Measurements from ENCODE around the gene EGR4. TPM values are rescaled to one million over a fixed set of nuclear protein-coding genes. Genes with fewer than 3 reads are reported as not detected.

The EGR4 gene
- total RNA-seq, 1 donor from 2014 or later, result 0.12 TPM

- Mint-ChIP-seq H3K27ac (no peak overlapping the region), H3K4me1 (ENCODE audit: low read depth) (no peaks in the 10 kb centered on the region), H3K36me3 (ENCODE audit: insufficient read depth) (no peaks in the 10 kb centered on the region), H3K27me3 (no peaks in the 10 kb centered on the region), H3K4me3 (ENCODE audit: low read depth) (no peak overlapping the region), H3K9me3 (ENCODE audit: low read depth) (no peaks in the 10 kb centered on the region)
- TF ChIP-seq CTCF (IDR thresholded peaks at IDR 0.05; ENCODE audit: unreplicated experiment), result no peak
- DNase-seq (ENCODE audit: low spot score, unreplicated experiment), result no peak
Observed at GRCh38 chr2:73259276-73259675, 34.1 kb downstream of the EGR4 start.

- no peak for TF ChIP-seq CTCF (IDR thresholded peaks at IDR 0.05; ENCODE audit: unreplicated experiment)
- H3K27ac Mint-ChIP-seq, result no peak overlapping the region
Observed at GRCh38 chr2:73258913-73259215, 34.5 kb downstream of the EGR4 start.

GRCh38 chr2:73258186-73258912 lies 35.0 kb downstream of the EGR4 start:
- TF ChIP-seq CTCF (IDR thresholded peaks at IDR 0.05; ENCODE audit: unreplicated experiment), result no peak
- Mint-ChIP-seq H3K4me1 (ENCODE audit: low read depth) (no peaks in the 10 kb centered on the region), H3K27ac (no peak overlapping the region), H3K27me3 (no peaks in the 10 kb centered on the region), H3K9me3 (ENCODE audit: low read depth) (no peaks in the 10 kb centered on the region), H3K4me3 (ENCODE audit: low read depth) (no peak overlapping the region), H3K36me3 (ENCODE audit: insufficient read depth) (no peaks in the 10 kb centered on the region)
- no peak for DNase-seq (ENCODE audit: low spot score, unreplicated experiment)

More at GRCh38 chr2:73258913-73259215, 34.5 kb downstream of the EGR4 start:
- H3K4me1 Mint-ChIP-seq (ENCODE audit: low read depth), result no peaks in the 10 kb centered on the region
- no peaks in the 10 kb centered on the region for H3K27me3 Mint-ChIP-seq
- H3K9me3 Mint-ChIP-seq (ENCODE audit: low read depth), result no peaks in the 10 kb centered on the region
- DNase-seq (ENCODE audit: low spot score, unreplicated experiment), result no peak
- H3K4me3 Mint-ChIP-seq (ENCODE audit: low read depth), result no peak overlapping the region
- H3K36me3 Mint-ChIP-seq (ENCODE audit: insufficient read depth), result no peaks in the 10 kb centered on the region

GRCh38 chr2:73257425-73258125 lies 35.8 kb downstream of the EGR4 start:
- H3K27me3 Mint-ChIP-seq, result no peaks in the 10 kb centered on the region
- H3K27ac Mint-ChIP-seq, result no peak overlapping the region
- H3K36me3 Mint-ChIP-seq (ENCODE audit: insufficient read depth), result no peaks in the 10 kb centered on the region
- H3K9me3 Mint-ChIP-seq (ENCODE audit: low read depth), result no peaks in the 10 kb centered on the region
- H3K4me3 Mint-ChIP-seq (ENCODE audit: low read depth), result no peak overlapping the region
- H3K4me1 Mint-ChIP-seq (ENCODE audit: low read depth), result no peaks in the 10 kb centered on the region
- no peak for TF ChIP-seq CTCF (IDR thresholded peaks at IDR 0.05; ENCODE audit: unreplicated experiment)
- DNase-seq (ENCODE audit: low spot score, unreplicated experiment), result no peak

- no peaks in the 10 kb centered on the region for H3K4me1 Mint-ChIP-seq (ENCODE audit: low read depth)
- no peak overlapping the region for H3K4me3 Mint-ChIP-seq (ENCODE audit: low read depth)
- no peaks in the 10 kb centered on the region for H3K9me3 Mint-ChIP-seq (ENCODE audit: low read depth)
- no peak for DNase-seq (ENCODE audit: low spot score, unreplicated experiment)
- no peaks in the 10 kb centered on the region for H3K27me3 Mint-ChIP-seq
- no peaks in the 10 kb centered on the region for H3K36me3 Mint-ChIP-seq (ENCODE audit: insufficient read depth)
- no peak for TF ChIP-seq CTCF (IDR thresholded peaks at IDR 0.05; ENCODE audit: unreplicated experiment)
- peak overlapping the region; percentile 29 for H3K27ac Mint-ChIP-seq
Observed at GRCh38 chr2:73257021-73257420, 36.3 kb downstream of the EGR4 start.
